Effector CD4-positive, alpha-beta T cell (primary cell): ENCODE measurements around the gene TMEM138.
"Not testable (repeated sequence)": the region's sequence is repeated elsewhere in the genome, so short reads cannot be mapped to it uniquely, and the experiment has no call there.

ENCODE experiments used
- DNase-seq: peaks from one replicate; pipeline ENCODE4 v3.0.0-alpha.2; 2020

Gene TMEM138

DNA sequence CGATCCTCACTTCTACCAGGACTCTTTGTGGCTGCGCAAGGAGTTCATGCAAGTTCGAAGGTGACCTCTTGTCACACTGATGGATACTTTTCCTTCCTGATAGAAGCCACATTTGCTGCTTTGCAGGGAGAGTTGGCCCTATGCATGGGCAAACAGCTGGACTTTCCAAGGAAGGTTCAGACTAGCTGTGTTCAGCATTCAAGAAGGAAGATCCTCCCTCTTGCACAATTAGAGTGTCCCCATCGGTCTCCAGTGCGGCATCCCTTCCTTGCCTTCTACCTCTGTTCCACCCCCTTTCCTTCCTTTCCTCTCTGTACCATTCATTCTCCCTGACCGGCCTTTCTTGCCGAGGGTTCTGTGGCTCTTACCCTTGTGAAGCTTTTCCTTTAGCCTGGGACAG, 6.5 kb downstream of the TMEM138 start:
- no peak for DNase-seq

DNA sequence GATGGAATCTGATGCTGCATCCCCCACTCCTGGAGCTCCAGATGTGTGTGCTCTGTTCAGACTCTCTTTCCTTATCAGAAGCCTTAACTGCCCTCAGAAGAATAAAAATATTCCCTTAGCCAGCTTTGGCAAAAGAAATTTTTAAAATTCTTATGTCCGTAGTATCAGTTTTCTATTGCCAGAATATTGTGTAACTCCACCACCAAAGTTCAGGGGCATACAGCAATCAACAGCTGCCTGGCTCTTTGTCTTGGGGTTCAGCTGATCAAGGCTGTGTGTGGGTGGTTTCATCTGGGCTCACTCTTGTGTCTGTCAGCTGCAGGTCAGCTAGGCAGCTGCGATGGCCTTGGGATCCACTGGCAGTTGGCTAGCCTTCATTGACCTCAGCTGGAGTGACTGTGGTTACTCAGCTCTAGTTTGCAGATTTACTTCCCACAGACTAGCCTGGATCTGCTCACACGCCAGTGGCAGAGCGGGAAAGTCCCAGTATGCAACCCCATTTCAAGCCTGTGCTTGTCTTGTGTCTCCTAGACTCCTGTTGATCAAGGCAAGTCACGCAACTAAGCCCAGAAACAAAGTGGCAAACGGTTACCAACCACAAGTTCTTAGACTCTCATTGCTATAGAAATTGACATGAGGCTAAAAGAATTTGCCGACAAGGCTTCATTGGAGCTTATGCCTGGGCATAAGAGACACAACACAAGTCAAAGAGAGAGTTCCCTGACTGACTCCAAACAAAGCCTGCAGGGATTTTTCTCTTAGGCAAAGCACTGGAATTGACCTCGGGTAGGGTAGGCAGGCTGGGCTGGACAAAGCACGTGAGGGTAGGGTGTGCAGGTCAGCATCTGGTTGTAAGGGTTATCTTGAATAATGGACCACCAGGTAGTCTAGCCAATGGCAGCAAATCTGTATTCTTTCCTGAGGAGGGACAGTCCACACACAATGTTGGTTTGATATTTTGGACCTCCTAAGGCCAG, 7.5 kb downstream of the TMEM138 start:
- no peak for DNase-seq

DNA sequence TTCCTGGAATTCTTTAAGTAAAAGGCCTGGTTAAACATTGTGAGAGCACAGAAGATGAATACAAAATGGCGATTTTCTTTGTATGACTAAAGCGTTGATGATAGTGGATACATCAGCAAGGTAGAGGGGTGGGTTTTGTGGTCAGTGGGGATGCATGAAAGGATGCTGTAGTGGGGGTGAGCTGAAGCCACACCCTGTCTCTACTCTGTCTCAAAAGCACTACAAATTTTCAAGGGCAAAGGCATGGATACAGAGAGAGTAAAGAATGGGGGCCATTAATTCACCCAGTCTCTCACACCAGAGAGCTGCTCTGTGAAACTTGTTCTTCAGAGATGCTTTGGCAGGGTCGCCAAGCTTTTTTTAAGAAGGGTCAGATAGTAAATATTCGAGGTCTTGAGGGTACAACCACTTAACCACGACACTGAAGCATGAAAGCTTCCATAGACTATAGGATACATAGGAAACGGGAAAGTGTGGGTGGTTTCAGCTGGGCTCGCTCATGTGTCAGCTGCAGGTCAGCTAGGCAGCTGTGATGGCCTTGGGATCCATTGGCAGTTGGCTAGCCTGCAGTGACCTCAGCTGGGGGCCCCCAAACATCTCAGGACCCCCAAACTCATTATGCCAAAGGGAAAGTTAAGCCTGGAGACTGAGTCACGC, 8.3 kb downstream of the TMEM138 start:
- no peak for DNase-seq

DNA sequence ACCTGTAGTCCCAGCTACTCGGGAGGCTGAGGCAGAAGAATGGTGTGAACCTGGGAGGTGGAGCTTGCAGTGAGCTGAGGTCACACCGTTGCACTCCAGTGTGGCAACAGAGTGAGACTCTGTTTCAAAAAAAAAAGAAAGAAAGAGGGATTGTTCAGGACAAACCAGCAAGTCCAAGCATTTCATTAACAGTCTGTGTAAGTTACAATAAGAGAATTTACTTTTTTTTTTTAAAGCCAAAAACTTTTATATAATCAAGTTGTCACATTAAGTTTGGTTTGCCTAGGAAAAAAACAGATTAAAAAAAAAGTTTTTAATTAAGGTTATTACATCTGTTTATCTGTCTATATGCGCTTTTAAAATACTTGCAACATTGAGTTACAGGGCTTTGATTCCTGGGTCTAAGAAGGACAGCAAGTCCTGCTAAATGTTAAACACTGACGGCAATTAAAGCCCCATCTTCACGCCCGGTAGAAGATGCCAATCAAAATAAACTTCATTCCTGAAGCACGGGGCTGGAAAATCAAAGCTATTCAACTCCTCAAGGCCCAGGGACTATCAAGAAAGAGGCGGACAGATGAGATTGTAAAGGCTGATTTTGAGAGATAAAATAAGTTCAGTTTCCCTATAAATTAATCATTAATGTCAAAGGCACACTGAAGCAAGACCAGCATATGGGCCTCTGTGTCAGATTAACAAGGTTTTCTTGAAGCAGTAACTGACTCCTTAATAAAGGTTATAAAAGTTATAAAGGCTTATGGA, 10.7 kb downstream of the TMEM138 start:
- no peak for DNase-seq

DNA sequence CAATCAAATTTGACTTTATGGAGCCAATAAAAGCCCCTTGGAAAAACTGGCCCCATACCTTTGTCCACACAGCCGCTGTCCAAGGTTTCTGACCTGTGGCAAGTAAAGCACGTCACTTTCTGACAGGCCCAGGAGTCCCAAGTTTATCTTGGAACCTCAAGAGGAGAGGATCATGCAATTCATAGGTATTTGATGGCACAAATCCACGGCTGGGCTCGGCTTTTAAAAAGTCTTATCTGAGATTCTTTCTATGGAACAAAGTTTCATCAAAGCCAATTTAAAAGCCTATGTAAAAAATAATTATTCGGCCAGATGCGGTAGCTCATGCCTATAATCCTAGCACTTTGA, 13.6 kb downstream of the TMEM138 start:
- DNase-seq, result no peak

DNA sequence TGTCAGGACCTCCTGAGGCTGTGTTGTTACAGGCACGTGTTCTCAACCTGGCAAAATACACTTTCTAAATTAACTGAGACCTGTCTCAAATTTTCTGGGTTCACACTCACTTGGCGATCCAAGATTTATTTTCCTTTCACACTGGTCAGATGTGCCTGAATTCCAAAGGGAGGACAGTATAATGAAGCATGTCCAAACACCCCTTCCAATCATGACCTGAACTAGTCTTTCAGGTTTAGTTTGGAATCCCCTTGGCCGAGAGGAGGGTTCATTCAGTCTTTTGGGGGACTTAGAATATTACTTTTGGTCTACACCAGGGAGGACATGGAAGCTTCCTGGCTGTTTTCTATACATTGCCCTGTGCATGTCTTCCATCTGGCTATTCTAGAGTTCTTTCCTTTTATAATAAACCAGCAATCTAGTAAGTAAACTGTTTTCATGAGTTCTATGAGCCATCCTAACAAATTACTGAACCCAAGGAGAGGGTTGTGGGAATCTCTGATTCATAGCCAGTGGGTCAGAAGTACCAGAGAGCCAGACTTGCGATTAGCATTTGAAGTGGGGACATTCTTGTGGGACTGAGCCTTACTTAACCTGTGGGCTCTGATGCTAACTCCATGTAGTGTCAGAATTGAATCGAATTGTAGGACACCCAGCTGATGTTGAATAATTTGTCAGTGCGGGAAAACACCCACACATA, 15.4 kb downstream of the TMEM138 start:
- no peak for DNase-seq

DNA sequence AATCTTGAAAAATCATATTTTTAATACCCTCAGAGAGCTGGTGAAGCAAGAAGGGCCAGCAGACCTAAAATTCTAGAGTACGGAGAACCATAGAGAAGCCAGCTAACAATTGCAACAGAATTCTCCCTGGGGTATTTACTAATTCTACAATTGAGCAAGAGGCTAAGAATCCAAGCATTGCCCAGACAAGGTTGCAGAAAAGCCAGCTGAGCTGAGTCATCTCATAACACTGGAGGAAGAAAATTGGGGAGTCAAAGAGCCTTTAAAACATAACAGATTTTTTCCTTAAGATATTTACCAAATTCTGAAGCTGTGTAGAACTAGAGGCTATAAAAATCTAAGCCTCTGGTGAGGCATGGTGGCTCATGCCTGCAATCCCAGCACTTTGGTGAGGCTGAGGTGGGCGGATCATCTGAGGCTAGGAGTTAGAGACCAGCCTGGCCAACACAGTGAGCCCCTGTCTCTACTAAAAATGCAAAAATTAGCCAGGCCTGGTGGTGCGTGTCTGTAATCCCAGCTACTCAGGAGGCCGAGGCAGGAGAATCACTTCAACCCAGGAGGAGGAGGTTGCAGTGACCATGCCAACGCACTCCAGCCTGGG, 16.6 kb downstream of the TMEM138 start:
- DNase-seq, result no peak

DNA sequence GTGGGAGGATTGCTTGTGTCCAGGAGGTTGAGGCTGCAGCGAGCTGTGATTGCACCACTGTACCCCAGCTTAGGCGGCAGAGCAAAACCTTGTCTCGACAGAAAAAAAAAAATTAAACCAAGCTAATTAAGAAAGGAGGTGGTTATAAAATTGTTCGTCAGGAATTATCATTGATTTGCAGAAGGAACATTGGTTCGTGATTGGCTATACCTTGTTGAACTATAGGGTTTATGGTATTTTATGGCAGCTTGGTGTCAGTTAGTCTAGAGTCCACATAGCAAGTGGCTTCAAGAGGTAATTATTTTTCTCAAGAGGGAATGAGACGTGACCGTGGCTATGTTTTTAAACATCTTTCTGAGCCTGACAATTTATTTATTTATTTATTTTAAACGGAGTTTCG, 18.7 kb downstream of the TMEM138 start:
- no peak for DNase-seq

DNA sequence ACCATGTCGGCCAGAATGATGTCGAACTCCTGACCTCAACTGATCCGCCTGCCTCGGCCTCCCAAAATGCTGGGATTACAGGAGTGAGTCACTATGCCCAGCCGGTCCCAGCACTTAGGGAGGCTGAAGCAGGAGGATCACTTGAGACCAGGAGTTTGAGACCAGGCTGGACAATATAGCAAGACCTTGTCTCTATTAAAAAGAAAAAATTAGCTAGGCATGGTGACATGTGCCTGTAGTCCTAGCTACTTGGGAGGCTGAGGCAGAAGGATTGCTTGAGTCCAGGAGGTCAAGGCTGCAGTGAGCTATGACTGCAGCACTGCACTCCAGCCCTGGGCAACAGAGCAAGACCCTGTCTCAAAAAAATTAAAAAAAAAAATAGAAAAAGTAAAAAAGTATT, 21.7 kb downstream of the TMEM138 start:
- not testable (repeated sequence) for DNase-seq

DNA sequence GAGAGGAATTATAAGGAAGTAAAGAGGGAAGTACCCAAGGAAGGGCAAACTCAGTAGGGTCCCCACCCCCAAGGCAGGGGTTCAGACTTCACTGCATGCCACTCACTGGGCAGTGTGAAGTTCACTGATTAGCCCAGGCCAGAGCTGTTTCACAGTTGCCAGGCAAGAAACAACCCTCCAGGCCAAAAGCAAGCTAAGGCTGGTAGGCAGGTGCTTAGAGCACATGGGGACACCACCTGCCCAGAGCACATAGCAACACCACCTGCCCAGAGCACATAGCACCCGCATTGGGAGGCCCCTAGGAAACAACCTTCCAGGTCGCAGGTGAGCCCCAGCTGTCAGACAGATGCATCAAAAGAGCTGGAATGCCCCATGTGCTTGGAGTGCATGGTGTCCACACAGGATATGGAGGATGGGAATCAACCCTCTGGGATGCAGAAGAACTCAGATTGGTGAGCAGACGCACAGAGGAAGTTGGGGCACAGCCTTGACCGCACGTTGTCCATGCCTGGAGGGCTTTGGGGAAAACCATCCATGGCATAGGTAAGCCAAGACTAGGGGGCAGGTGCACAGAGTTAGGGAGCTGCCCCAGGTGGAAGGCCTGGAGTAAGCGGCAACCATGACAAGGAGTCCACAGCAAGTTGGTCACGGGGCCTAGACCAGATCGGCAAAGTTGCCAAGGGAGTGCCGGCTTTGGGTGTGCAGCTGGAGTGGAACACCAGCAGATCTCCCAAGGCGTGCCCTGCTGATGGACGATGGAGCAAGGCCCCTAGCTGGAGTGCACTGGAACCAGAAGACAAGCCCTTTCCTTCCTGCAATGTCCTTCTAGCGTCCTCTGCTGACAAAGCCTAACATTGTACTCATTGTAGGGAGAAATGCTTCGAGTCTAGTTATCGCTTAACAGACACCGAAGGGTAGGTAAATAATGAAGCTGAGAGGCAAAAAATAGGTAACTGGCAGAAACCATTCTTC, 22.4 kb downstream of the TMEM138 start:
- DNase-seq, result no peak

DNA sequence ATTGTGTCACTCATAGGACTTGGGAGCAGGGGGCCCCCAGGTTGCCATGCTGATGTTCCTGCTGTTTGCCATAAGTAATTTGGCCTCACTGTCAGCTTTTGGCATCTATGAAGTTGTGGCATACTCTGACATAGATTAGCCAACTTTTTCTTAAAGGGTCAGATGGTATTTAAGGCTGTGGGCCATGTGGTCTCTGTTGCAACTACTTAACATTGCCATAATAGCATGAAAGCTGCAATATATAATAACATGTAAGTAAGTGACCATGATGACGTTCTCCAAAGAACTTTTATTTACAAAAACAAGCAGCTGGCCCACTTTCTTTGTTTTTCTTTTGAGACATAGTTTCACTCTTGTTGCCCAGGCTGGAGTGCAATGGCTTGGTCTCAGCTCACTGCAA, 28.0 kb downstream of the TMEM138 start:
- DNase-seq, result no peak

DNA sequence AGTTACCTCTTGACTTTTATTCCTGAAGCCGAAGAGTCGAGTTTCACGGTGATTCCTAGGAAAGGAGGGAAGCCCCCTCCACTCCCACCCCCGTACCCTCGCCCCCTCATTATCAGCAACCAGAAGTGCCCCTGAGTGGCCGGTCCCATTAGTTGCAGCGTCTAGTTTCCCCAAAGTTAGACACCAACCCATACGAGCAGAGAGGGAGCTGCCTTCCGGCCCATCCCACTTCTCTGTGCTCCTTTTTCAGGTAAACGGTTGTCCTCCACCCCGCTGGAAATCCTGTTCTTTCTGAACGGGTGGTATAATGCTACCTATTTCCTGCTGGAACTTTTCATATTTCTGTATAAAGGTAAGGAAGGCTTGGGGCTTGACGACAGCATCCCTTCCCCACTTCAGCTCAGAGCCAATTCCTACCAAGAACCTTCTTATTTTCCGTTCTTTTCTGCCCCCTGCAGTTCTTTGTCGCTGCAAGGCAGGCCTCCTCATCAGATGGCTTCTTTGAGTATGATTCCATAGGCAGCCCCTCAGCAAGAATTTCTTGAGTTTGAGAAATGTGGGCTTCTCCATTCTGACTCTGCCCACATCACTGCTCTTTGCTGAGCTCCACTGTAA, 30.9 kb downstream of the TMEM138 start:
- DNase-seq, result no peak

DNA sequence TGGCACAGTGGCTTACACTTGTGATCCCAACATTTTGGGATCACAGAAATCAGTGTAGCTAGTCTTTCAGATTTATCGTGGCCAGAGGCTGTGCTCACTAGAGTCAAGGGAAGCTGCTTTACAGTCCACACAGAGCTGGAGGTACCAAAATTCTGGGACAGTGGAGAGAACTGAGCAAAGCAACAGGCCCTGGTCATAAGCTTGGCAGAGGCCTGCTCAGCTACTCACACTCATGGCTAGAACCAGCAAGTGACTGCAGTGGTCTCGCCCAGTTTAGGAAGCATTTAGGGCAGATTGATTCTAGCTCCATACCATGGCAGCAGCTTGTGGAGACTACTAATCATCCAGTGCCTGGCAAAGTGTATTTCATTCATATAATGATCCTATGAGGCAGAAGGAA, 39.0 kb downstream of the TMEM138 start:
- no peak for DNase-seq

DNA sequence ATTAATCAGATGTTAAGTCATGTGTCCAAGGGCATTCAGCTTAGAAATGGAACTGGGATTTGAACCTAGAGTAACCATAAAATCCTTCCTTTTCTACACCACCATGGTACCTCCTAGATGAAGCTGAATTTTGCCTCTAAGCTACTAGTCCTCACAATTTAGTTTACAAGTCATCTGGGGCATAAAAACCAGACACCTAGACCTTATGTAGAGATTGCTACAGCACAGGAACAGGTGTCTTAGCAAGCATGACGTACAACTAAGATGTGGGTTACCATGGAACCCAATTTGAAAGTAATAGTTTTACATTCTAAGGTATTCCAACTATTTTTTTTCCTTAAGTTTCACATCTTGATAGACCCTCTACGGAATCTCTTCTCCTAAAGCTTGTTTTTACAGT, 39.4 kb downstream of the TMEM138 start:
- DNase-seq, result no peak

DNA sequence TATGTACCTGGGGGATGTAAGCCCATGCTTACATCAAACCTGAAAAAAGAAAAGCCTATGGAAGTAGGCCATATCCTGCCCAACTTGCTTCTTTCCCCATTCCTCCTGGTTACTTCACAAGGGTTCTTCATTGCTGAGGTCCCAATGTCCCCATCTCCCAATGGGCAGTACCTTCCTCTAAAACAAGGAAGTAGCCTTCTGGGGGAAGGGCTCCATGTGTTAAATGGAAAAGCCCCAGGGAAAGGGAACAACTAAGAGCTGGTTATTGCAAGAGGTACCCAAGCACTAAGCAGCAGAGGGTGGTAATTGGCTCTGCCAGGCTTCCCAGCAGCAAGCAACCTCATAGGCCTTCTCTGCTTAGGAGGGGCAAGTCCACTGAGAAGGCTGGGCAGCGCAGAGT, 41.5 kb downstream of the TMEM138 start:
- DNase-seq, result no peak

DNA sequence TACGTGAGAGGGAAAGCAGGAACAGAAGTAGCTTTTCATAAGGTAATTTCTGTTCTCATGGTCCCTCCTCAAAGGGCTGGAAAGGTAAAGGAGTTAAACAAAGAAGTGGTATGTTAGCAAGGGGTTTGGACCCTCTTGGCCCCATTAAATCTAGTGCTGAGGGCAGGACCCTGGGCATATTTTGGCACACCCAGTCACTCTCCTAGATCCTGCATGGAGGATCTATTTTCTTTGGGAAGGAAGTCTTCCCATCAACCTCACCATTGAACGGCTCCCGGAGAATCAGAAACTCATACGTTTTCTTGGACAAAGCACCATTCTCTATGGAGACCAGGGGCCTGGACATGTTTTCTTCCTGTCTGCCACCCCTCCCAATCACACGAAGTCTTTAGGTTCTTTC, 41.9 kb downstream of the TMEM138 start:
- no peak for DNase-seq

DNA sequence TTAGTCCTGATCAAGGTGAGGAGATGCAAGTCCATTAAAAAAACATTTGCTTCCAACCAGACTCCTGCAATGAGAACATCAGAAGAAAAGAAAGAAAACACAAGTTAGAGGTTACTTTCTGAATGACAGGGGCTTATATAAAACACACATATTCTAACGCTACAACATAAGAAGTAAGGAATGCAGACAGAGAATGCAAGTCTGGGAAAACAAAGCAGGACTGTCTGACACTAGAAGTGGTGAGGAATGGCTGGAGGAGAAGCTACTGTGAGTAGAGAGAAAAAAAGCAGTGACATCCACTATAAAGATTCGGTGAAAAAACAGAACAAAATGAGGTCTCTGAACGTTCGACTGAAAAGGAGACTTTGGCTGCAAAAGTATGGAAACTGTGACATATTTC, 42.5 kb downstream of the TMEM138 start:
- DNase-seq, result no peak

DNA sequence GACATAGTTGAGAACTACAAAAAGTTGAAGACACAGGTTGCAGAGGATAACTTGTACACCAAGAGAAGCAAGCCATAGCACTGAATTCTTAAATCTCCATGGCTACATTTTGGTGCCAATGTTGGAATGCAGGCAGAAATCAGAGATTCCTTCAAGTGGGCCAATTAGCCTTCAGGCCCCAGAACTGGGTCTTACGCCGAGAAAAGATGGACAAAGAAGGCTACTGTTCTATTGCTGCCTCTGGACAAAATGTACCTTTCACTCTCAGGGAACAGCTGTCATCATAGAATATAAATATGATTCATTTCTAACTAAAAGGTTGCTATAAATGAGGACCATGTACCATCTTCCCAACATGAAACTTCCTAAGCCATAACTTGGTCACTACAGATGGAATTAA, 43.9 kb downstream of the TMEM138 start:
- no peak for DNase-seq

DNA sequence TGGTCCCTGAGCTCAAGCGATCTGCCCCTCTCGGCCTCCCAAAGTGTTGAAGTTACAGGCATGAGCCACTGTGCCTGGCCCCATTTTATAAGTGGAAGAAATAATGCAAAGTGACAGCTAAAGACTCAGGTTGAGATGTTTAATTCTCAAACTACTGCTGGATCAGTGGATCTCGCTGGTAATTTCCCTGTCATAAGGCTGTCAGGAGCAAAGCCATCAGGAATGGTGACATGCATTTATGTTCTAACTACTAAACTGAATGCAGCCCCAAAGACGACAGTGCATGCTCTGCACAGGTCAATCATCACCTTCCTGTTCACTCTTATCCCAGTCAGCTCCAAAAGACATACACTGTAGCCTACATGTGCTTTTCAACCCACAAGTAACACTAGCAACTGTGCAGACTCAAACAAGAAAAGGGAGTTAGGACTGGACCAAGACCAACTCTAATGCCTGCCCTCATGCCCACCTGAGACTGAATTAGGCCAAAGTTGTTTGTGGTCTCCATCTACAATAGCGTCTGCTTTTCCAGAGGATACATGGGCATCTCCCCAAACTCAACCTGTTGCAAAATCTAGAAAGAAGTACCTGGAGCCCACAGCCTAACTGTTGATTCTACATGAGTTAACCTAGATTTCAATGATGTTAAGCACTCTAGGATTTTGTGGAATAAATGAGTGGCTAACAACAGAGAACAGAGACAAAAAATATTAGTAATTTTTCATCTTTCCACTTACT, 45.0 kb downstream of the TMEM138 start:
- no peak for DNase-seq

DNA sequence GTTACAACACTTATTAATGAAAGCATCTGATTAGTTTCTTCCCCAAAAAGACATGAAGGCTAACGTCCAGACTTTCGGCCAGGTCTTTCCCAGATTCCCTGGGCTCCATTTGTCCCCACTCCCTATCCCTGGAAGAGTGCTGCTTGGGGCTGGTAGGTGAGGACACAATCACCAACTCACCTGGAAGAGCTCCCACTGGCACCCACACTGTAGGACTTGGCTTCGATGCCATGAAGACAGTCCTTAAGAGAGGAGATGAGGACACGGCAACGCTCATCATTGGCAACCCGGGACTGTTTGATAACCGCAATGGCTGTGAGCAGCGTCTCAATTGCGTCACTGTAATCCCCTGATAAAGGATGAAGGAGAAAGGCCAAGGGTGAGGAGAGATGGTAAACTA, 49.4 kb downstream of the TMEM138 start:
- no peak for DNase-seq
